GM20431 (cell line): ENCODE data around the gene OSM.

Experiments
- in situ Hi-C: fragments of 300-500 bp; cut with MseI, MboI; formaldehyde crosslinking; loops from one replicate; pipeline ENCODE4 v1.15.0; 2020; ENCODE audit warnings: low sequenced_read_pairs; ENCODE audit not compliant: unreplicated experiment

The OSM gene

DNA sequence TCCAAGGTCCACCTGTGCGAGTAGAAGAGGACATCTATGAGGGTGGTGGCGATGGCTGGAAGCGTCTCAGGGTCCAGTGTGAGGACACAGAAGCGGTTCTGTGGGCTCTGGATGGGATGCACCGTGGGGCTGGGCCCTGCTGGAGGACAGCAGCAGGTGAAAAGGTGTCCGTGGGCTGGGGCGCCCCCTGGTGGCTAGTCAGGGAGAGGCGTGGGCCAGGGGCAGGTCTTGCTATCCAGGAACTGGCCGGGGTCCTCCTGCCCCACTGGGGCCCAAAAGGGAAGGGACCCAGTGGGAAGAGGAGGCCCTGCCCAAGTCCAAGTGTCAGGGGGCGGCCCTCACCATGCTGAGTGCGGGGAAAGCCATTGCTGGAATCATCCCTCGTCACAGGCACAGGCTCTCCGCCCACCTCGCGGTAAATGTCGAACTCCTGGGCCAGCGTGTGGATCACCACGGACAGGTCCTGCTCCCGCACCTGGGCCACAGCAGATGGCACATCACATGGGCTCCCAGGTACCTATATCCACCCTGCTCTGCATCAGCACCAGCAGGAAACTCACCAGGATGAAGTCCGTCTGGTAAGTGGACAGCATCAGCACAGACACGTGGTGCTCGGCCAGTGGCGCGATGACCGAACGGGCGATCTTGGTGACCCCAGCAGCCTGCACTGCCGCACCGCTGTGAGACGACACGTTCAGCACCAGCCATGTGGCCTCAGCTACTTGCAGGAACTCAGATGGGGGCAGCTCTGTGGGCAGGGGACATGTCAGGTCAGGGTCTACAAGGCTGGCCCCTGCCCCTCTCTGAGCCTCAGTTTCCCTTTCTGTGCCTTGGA, 20.4 kb upstream of the OSM start:
- in situ Hi-C loops: loop anchor here (10.0 kb wide), 1 partner anchor 98 kb away; the partner anchor contains the start of gene RNF215

DNA sequence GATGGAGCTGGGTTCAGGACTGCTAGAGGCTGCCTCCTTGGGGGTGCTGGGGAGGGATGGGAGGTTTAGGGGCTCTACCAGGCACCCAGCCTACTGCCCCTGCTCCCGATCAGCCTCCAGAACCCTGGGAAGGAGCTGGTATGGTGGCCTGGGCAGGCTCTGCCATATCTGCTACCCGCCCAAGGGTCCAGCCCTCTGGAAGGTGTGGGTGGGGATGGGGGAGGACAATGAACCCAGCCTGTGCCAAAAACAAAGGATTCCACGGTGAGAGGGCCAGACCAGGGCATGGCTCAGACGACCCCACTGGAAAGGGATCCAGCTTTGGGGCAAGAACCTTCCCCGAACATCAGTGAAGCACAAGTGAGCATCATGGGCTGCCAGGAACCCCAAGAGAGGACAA, 19.7 kb upstream of the OSM start:
- in situ Hi-C loops: loop anchor here (10.0 kb wide), 1 partner anchor 98 kb away; the partner anchor contains the start of gene RNF215

DNA sequence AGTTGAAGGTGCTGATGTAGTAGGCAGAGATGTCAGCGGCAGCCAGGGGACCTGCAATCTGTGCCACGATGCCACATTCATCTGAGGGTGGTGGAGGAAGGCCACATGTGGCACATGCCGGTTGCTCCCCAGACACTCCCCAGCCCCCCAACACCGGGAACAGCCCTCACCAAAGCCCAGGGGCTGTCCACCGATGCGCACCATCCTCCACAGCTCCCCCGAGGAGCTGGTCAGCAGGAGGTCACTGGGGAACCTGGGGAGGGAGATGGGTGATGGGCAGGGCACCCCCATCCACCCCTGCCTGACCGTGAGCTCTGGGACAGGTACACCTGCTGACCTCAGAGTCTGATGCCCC, 19.2 kb upstream of the OSM start:
- in situ Hi-C loops: loop anchor here (10.0 kb wide), 1 partner anchor 99 kb away; the partner anchor contains the start of gene RNF215

DNA sequence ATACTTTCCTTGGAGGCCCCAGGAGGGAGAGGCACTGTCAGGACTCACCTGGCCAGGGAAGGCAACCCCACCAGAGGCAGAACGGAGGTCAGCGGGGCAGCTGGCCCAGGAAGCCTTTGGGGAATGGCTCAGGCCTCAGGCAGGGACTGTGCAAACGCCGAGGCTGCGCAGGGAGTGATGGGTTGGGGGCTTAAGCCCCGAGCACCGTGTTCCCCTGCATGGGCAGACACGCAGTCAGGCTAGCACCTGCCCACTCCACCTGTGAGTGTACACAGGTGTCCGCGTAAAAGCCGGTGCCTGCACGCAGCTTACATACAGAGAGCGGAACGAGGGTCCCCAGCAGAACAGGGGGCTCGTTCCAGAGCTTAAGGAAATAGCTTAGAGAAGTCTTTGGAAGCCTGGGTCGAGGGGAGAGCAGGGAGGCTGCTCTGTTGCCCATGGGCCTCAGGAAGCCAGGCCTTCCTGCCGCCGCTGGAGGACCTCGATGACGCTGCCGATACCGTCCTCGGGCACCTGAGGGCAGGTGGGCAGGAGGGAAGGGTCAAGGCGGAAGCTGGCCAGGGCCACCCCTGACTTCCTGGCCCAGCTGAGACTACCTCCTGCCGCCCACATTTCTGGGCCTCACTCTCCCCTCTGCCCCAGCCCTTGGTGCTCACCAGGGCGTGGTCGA, 18.7 kb upstream of the OSM start:
- in situ Hi-C loops: loop anchor here (10.0 kb wide), 1 partner anchor 99 kb away; the partner anchor contains the start of gene RNF215

DNA sequence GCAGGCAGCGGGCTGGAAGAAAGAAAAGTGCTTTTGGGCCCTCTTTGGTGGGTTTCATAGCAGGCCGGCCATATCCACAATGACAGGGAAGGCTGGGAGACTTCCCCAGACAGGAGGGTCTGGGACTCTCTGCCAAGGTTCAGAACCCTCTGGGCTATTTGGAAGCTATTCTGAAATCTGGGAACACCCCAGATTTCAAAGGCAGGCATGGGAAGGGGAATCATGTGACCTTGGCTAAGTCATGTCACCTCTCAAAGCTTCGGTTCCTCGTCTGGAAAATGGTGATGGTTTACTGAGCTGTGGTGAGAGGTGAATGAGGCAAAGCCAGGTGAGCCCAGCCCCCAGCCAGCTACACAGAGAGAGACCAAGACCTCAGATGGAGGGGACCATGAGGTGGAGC, 18.0 kb upstream of the OSM start:
- in situ Hi-C loops: loop anchor here (10.0 kb wide), 1 partner anchor 100 kb away; the partner anchor contains the start of gene RNF215

DNA sequence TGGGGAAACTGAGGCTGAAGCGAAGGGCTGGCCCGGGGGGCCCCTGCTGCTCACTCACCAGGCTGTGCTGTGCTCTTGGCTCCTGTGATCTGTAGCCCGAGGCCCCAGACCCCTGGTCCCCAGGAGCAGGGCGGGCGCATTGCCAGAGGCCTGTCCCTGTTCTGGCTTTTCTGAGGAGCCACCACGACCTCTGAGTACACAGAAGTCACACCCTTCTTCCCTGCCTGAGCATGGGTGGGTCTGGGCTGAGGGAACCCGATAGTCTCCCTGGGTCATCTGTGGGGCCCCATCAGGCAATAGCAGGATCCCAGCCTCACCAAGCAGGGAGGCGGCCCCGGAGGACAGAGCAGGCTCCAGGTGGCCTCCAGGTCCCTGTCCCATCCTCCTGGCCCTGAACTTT, 17.5 kb upstream of the OSM start:
- in situ Hi-C loops: loop anchor here (10.0 kb wide), 1 partner anchor 101 kb away; the partner anchor contains the start of gene RNF215

DNA sequence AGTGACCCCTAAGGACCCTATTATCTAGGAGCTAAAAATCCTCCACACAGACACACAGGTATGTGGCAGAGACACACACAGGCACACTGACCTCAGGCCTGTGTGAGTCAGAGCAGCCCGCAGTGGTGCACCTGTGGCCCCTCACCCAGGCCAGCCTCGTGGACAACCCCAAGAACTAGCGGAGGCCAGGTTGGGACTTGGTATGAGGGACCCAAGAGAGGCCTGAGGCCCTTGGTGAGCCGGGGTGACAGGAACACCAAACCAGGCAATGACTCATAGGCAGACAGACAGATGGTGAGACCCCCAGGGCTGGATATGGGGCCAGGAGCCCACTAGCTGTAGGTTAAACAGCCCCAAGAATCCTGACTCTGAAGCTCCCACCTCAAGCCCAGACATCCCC, 16.7 kb upstream of the OSM start:
- in situ Hi-C loops: loop anchor here (10.0 kb wide), 1 partner anchor 101 kb away; the partner anchor contains the start of gene RNF215

DNA sequence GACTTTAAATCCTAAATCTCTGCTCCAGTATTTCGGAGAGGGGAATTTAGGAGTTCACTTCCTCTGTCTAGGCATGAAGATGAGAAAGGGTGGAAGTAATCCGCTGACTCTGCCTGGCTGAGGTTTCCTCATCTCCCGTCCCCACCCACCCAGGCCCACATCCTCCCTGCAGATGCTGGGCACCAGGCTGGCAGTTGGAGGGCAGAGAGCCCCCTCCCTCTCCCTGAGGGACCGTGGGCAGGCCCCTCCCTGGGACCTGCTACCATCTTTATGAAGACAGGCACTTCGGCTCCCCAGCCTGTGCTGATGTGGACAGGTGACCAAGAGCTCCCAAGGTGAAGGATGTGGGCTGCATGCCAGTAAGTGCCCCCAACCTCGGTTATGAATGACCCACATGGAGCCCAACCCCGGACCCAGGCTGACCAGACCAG, 16.0 kb upstream of the OSM start:
- in situ Hi-C loops: loop anchor here (10.0 kb wide), 1 partner anchor 102 kb away; the partner anchor contains the start of gene RNF215

DNA sequence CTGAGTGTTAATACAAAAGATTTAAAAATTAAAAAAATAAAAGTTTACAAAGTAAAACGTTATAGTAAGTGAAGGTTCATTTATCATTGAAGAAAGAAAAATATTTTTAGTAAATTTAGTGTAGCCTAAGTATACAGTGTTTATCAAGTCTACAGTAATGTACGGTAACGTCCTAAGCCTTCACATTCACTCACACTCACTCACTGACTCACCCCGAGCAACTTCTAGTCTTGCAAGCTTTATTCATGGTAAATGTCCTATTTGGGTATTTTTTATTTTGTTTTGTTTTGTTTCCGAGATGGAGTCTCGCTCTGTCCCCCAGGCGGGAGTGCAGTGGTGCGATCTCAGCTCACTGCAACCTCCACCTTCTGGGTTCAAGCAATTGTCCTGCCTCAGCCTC, 13.9 kb upstream of the OSM start:
- in situ Hi-C loops: loop anchor here (10.0 kb wide), 1 partner anchor 104 kb away; the partner anchor contains the start of gene RNF215

DNA sequence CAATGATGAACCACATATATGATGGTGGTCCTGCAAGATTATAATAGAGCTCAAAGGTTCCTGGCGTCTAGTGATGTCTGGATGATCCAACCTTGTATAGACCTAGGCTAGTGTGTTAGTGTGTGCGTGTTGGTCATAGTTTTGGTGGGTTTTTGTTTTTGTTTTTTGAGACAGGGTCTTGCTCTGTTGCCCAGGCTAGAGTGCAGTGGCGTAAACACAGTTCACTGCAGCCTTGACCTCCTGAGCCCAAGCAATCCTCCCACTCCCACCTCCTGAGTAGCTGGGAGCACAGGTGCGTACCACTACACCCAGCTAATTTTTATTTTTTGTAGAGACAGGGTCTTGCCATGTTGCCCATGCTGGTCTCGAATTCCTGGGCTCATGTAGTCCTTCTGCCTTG, 13.3 kb upstream of the OSM start:
- in situ Hi-C loops: loop anchor here (10.0 kb wide), 1 partner anchor 105 kb away; the partner anchor contains the start of gene RNF215

DNA sequence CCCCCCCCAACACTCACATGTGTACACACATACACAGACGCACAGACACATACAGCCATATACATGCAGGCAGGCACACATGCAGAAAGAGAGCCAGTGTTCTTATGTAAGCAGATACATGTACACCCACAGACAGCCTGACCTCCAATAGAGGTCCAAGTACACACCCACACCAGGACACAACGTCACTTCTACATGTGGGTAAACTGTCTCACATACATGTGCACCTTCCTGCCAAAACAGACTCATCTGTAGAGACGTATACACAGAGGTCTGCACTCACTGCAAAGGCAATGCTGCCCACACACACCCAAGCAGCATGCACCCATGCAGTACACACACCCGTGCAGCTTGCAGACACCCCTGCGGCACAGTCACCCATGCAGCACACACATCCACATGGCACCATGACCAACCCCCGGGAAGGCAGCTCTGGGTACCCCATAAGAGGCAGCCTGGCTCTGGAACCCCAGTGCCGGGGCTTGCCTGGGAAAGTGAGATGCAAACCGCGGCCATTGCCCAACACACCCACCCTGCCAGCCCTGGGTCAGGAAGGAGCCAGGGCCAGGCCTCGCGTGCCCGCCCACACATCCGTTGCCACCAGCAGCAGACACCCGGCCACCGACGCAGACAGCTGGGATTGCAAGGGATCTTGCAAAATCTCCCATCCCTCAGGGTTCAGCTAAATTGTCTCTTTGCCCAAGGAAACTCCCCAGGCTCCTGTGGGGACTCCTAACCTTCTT, 12.6 kb upstream of the OSM start:
- in situ Hi-C loops: no loop called here

DNA sequence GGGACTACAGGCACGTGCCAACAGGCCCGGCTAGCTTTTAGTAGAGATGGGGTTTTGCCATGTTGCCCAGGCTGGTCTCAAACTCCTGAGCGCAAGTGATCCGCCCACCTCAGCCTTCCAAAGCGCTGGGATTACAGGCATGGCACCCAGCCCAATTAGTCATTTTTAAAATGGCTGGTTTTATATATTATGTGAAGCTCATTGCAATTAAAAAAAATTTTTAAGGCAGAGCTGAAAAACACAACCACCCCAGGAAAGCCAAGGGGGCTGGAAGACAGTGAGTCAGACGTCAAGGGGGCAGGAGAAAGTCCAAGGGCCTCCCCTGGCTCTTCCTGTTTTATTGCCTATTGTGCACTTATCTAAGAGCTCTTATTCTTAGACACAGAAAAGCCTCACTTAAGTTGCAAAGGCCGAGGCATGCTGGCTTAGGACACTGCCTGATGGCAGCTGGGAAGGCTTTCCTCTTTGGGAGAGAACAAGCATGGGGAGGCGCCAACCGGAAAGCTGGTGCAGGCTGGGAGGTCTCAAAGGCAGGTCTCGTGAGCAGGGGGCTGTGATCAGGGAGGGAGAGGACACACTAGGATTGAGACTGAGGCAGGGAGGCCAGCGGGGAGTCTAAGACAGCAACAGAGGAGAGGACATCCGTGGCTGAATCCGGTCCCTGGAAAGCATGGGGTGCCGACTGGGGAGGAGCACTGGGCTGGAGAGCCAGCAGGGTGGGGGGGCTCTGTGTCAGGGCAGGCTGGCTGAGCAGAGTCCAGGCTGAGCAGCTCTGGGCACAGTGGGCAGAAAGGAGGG, 11.1 kb upstream of the OSM start:
- in situ Hi-C loops: no loop called here

DNA sequence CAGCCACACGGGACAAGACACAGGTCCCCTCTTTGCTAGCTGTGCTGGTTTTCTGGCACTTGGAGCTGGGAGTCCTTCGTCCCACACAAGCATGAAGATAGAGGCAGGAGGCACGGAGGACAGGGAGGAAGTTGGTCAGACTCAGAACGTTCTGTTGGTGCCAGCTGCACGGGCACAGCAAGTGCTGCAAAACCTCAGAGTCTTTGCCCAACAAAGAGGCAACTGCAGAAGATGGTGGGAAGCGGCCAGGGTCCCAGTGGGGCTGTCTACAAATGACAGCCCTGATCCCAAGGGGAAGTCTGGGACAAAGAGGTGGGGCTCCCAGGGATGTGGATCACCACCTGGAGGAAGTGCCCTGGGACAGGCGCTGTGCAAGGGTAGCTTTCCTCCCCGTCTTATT, 9.4 kb upstream of the OSM start:
- in situ Hi-C loops: no loop called here

DNA sequence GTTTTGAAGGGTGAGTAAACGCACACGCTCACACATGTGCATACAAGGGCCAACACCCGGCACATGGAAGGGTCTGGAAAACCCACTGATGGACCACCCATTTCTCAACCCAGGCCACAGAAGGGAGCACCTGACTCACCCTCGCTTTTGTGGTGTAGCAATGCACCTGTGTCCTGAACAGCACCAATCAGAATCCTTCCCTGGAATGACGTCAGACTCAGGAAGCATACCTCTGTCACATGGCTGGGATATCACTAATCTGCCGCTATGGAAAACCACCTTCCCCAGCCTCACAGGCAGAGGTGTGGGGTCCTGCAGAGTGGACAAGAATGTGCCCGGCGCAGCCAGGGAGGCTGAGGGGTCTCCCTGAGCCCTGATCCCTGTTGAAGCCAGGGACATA, 9.0 kb upstream of the OSM start:
- in situ Hi-C loops: no loop called here

DNA sequence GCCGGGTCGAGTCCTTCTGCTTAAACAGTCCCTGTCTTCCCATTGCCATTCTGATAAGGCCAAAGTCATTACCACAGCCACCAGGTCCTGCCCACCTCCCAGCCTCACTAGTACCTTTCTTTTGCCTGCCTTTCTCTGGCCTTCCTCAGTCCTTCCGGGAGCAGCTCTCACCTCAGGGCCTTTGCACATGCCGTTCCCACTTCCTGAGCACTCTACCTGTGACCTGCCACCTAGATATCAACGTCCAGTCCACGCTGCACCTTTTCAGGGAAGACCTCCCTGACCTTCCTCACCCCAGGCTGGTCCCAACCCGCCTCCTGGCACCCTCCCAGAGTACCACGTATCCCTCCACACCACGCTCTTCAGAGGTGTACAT, 7.8 kb upstream of the OSM start:
- in situ Hi-C loops: no loop called here

DNA sequence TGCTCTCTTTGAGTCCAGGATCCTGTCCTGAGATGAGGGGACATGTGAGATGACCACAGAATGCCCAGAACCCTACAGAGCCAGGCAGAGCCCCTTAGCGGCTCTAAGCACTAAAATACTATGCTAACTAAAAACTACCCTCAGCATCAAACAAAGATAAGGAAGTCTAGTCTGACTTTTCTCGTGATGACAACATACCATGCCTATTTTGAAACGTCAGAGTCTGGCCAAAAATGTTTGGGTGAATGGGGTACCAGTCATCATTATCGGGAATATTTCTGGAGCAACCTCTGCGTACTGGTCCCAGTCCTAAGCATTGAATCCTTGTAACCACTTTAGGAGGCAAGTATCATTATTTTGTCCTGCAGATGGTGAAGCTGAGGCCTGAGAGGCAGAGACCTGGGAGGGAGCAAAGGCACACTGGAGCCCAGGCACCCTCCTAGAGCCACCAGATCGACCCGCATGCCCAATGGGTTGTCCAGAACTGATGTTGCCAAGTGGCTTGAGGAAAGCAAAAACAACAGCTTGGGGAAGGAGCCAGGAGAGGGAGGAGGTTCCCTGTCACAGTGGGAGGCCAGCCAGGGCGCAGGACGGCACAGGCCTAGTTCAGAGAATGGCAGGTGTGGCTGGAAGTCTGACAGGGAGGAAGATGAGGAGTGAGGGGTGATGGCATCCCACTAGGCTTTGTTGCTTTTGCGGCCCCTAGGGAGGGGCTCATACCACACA, 7.2 kb upstream of the OSM start:
- in situ Hi-C loops: no loop called here

DNA sequence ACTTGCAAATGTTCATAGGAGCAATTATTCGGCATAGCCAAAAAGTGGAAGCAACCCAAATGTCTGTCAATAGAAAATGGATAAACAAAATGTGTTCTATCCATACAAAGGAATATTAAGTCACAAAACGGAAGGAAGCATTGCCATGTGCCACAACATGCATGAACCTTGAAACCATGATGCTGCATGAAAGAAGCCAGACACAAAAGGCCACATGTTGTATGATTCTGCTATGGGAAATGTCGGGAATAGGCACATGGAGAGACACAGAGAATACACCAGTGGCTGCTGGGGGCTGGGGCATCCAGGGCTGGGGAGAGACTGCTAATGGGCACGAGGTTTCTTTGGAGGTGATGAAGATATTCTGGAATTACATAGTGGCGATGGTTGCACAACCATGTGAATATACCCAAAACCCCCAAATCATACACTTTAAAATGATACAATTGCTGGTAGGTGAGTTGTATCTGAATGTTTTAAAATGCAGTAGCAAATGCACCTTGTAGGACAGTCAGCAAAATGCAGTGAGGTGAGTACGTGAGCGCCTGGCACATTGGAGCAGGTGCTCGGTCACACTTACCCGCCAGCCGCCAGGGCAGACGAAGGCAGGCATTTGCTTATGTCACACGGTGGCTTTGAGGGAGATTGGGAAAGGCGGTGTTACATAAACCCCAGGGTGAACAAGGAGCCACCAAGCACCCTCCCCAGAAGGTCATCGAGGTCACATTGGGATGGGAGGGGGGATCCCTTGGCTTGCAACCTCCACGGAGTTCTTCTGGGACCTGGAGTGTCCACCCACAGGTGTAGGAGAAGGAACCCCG, 6.3 kb upstream of the OSM start:
- in situ Hi-C loops: no loop called here

DNA sequence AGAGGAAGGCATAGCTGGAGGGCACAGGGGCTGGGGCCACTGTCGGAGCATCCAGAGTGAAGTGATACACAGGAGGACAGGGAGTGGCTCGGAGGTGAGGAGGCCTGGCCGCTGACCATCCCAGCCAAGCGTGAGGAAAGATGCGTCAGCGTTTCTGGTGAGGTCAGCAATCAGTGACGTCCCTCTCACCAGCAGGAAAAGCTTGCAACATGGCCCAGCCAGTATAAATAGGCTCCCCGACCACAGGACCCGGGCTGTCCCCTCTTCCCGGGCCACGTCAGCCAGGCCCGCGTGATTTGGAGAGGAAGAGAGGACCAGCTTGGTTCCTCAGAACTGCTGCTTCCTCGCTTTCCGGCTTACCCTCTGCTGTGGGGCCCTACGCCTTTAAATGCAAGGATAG, 4.2 kb upstream of the OSM start:
- in situ Hi-C loops: no loop called here
